GM12864 (cell line): ENCODE data around the gene TMEM26.

Experiments used
- DNase-seq: peaks from one replicate; pipeline ENCODE4 v3.0.0-alpha.2; 2011; ENCODE audit warnings: low read depth
- H3K4me3 ChIP-seq: 2 replicates; pipeline ENCODE4 v1.5.1; 2011; ENCODE audit warnings: mild to moderate bottlenecking, low read depth, low read length, control low read depth
- CTCF ChIP-seq: IDR thresholded peaks from 2 replicates; pipeline ENCODE4 v1.5.1; 2011; ENCODE audit warnings: low read depth, mild to moderate bottlenecking, moderate library complexity, low read length, control low read depth, inconsistent platforms; ENCODE audit errors: missing control alignments

The TMEM26 gene

DNA sequence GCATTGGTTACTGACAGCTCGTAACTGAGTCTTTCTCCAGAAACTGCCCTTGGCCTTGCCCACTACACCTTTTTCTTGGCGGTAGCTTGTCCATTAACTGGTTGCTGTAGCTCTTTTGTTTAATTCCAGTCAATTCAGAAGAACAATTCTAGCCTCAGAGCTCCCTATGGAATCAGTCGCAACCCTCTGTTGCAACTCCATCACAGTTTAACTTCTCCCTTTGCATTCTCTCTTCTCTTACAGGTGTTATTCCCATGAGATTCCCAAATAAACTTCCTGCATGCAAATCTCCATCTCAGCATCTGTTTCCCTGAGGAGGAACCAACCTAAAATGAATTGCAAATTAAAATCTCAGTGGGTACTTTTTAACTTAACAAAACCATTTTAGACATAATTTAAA, 28.4 kb upstream of the TMEM26 start:
- H3K4me3 ChIP-seq, result no peak overlapping the region
- TF ChIP-seq CTCF, result no peak
- no peak for DNase-seq

GRCh38 chr10:61480208-61480607, 27.0 kb upstream of the TMEM26 start:
- no peak for TF ChIP-seq CTCF
- no peak for DNase-seq
- no peak overlapping the region for H3K4me3 ChIP-seq

DNA sequence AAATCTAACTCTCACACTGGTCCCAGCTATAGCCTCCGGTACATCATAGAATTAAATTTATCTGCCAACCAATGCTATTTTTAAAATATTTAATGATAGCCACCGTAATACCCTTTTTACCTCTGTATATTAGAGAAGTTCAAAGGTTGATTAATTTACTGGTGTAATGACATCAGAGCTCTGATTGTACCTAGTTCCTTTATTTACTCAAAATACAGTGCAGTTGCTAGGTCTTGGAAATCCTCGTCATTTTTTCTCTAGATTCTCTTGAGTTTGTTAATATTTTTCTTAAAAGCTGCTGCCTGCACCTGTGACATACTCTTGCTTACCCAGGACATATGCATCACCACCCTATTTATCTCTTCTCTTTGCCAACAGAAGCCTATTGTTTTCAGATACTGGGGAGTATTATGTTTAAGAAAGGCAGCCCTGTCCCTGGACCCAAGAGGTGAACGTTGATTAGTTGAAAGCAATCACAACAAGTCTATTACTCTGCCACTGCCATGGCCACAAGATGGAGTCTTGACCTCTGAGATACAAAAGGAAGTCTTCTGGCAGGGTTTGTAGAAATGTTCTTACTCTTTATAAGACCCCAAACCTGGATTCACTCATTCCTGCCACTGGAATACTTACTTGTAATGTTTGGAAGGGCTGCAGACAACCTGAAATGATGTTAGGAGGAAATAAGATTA, 25.6 kb upstream of the TMEM26 start:
- H3K4me3 ChIP-seq, result no peak overlapping the region
- DNase-seq, result no peak
- TF ChIP-seq CTCF, result no peak

- no peak for DNase-seq
- no peak overlapping the region for H3K4me3 ChIP-seq
- TF ChIP-seq CTCF, result no peak
Observed at GRCh38 chr10:61477451-61477850, 24.3 kb upstream of the TMEM26 start.

DNA sequence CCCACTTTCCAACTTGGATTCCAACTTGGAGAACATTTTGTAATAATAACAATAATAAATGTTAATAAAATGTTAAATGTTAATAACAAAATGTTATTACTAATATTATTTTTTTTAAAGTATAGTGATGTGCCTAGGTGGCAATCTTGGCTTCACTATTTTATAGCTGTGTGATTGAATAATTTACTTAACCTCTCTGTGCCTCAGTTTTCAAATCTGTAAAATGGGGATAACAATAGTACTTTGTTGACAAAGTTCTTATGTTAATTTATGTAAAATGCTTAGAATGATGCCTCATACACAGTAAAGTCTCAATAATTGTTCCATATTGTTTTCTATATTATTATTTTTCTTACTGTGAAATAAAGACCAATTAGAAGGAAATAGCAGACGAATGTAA, 23.3 kb upstream of the TMEM26 start:
- no peak for DNase-seq
- no peak for TF ChIP-seq CTCF
- H3K4me3 ChIP-seq, result no peak overlapping the region

GRCh38 chr10:61475449-61475873, 22.3 kb upstream of the TMEM26 start:
- no peak for DNase-seq
- no peak for TF ChIP-seq CTCF
- no peak overlapping the region for H3K4me3 ChIP-seq

DNA sequence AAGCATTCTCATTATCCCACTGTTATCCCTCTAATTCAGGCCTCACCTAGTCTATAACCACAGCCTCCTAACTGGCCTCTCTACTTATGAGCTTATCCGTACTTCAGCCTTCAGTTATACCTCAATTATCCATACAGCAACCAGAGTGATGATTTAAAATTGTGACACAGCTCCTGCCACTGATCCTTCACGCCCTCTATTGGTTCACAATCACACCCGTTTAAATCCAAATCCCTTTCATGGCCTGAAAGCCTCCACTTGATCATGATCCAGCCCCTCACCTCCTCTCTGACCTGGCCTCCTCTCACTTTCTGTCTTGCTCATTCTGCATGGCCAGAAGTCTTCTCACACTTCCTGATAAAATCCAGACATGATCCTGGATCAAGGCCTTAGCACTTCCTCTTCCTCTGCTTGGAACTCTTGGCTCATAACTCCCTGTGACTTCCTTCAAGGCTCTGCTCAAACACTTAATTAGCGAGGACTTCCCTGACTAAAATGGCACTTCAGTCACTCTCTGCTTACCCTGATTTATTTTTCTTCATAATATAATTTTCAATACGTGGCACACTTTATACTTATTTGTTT, 19.0 kb upstream of the TMEM26 start:
- no peak for DNase-seq
- no peak for TF ChIP-seq CTCF

More for the DNA sequence above, 19.0 kb upstream of the TMEM26 start:
- H3K4me3 ChIP-seq, result no peak overlapping the region
